SK-N-SH (cell line): ENCODE measurements around the gene TRABD2A. TPM values are rescaled to one million over a fixed set of nuclear protein-coding genes. Genes with fewer than 3 reads are reported as not detected.
"Not testable (repeated sequence)": the region's sequence is repeated elsewhere in the genome, so short reads cannot be mapped to it uniquely, and the experiment has no call there.

Experiments used
- CTCF ChIA-PET: fragments of 300-600, 350-600 bp; formaldehyde crosslinking; extraction: SDS; loops from one replicate; lab custom pipeline; 2021; lab: Yijun Ruan, JAX
- POLR2A ChIA-PET: fragments of 350-600 bp; sonication (Branson Sonifier 250); formaldehyde crosslinking; extraction: SDS; loops from one replicate; lab custom pipeline; 2020; ENCODE audit warnings: antibody characterized with exemption, inconsistent platforms; lab: Yijun Ruan, JAX
- DNase-seq: peaks from one replicate; pipeline ENCODE4 v3.0.0; 2012
- H2AFZ ChIP-seq: fragments of 200-600 bp; sonication (generic); 2 replicates; pipeline ENCODE4 v1.8.1; 2016; ENCODE audit warnings: antibody characterized with exemption, mild to moderate bottlenecking, low read depth
- H3F3A ChIP-seq: fragments of 200-600 bp; sonication (generic); replicated peaks from 2 replicates; pipeline ENCODE3; 2016; ENCODE audit warnings: antibody characterized with exemption, mild to moderate bottlenecking; ENCODE audit not compliant: insufficient read depth
- H3K27ac ChIP-seq, 2 experiments: fragments of 200-500 bp in 1 of 2; fragments of 200-600 bp in 1 of 2; sonication (Bioruptor generic) in 1 of 2; sonication (generic), shearing (Covaris generic) in 1 of 2; 2 replicates each; pipeline versions ENCODE4 v1.5.1 to v1.6.1; 2014 to 2016; ENCODE audit warnings: low read depth in 2 of 2, inconsistent platforms in 1 of 2, low read length in 1 of 2, mild to moderate bottlenecking in 1 of 2, mixed read lengths in 1 of 2
- H3K27me3 ChIP-seq: fragments of 200-600 bp; sonication (generic), shearing (Covaris generic); 2 replicates; pipeline ENCODE4 v1.6.1; 2016; ENCODE audit warnings: mixed run types; ENCODE audit not compliant: insufficient read depth
- H3K36me3 ChIP-seq, 2 experiments: fragments of 200-500 bp in 1 of 2; fragments of 200-600 bp in 1 of 2; sonication (Bioruptor generic) in 1 of 2; sonication (generic) in 1 of 2; replicated peaks in 1 of 2; 2 replicates each; pipeline versions ENCODE3 to v1.5.1; 2014 to 2016; ENCODE audit warnings: low read length in 1 of 2, mild to moderate bottlenecking in 1 of 2; ENCODE audit not compliant: insufficient read depth in 2 of 2, control insufficient read depth in 1 of 2
- H3K4me1 ChIP-seq, 2 experiments: fragments of 200-500 bp in 1 of 2; fragments of 200-600 bp in 1 of 2; sonication (Bioruptor generic) in 1 of 2; sonication (generic), shearing (Covaris generic) in 1 of 2; 2 replicates each; pipeline versions ENCODE4 v1.5.1 to v1.6.1; 2014 to 2016; ENCODE audit warnings: low read depth in 1 of 2, low read length in 1 of 2, mixed run types in 1 of 2; ENCODE audit not compliant: insufficient read depth in 2 of 2, control insufficient read depth in 1 of 2
- H3K4me2 ChIP-seq: fragments of 200-600 bp; sonication (generic), shearing (Covaris generic); 2 replicates; pipeline ENCODE4 v1.6.1; 2017; ENCODE audit warnings: mixed run types
- H3K4me3 ChIP-seq, 2 experiments: fragments of 200-500 bp in 1 of 2; fragments of 200-600 bp in 1 of 2; sonication (Bioruptor generic) in 1 of 2; sonication (generic), shearing (Covaris generic) in 1 of 2; 2 replicates each; pipeline versions ENCODE4 v1.5.1 to v1.8.1; 2014 to 2016; ENCODE audit warnings: low read depth in 2 of 2, inconsistent platforms in 1 of 2, low read length in 1 of 2, mild to moderate bottlenecking in 1 of 2, mixed read lengths in 1 of 2, moderate library complexity in 1 of 2
- H3K79me2 ChIP-seq: fragments of 200-600 bp; sonication (generic); 2 replicates; pipeline ENCODE4 v1.8.1; 2017; ENCODE audit warnings: mild to moderate bottlenecking; ENCODE audit not compliant: insufficient read depth
- H3K9ac ChIP-seq: fragments of 200-600 bp; sonication (generic); 2 replicates; pipeline ENCODE4 v1.6.1; 2017; ENCODE audit warnings: mixed run types
- H3K9me2 ChIP-seq: fragments of 200-600 bp; sonication (generic); 2 replicates; pipeline ENCODE4 v1.6.1; 2017; ENCODE audit warnings: mixed run types
- H3K9me3 ChIP-seq: fragments of 200-600 bp; sonication (generic); 2 replicates; pipeline ENCODE4 v1.6.1; 2017; ENCODE audit warnings: mixed run types, mild to moderate bottlenecking, moderate library complexity
- H4K20me1 ChIP-seq: fragments of 200-600 bp; sonication (generic); 2 replicates; pipeline ENCODE4 v1.6.1; 2017; ENCODE audit warnings: mild to moderate bottlenecking, mixed run types; ENCODE audit not compliant: insufficient read depth
- ELF1 ChIP-seq: IDR thresholded peaks from 2 replicates; pipeline ENCODE4 v1.4.0; 2012
- FOSL2 ChIP-seq: IDR thresholded peaks from 2 replicates; pipeline ENCODE4 v1.4.0; 2012; ENCODE audit warnings: low read depth, mild to moderate bottlenecking, moderate library complexity, borderline replicate concordance
- FOXJ3 ChIP-seq: sonication (generic); formaldehyde crosslinking; IDR thresholded peaks from 2 replicates; pipeline ENCODE4 v1.5.1; 2020; ENCODE audit warnings: mild to moderate bottlenecking, missing genetic modification reagents
- FOXM1 ChIP-seq: IDR thresholded peaks from 2 replicates; pipeline ENCODE4 v1.4.0; 2012; ENCODE audit warnings: low read depth, mild to moderate bottlenecking
- RAD21 ChIP-seq: IDR thresholded peaks from 2 replicates; pipeline ENCODE4 v1.6.1; 2012; ENCODE audit warnings: mild to moderate bottlenecking, low read length
- RFX5 ChIP-seq: IDR thresholded peaks from 2 replicates; pipeline ENCODE4 v1.6.1; 2012; ENCODE audit warnings: mild to moderate bottlenecking, improper control_type of control experiment, low read length
- SIN3A ChIP-seq: IDR thresholded peaks from 2 replicates; pipeline ENCODE4 v1.6.1; 2012; ENCODE audit warnings: low read depth, mild to moderate bottlenecking, low read length, moderate library complexity, borderline replicate concordance
- SMC3 ChIP-seq: IDR thresholded peaks from 2 replicates; pipeline ENCODE4 v1.6.1; 2012; ENCODE audit warnings: low read depth, low read length, improper control_type of control experiment
- TAF1 ChIP-seq: IDR thresholded peaks from 2 replicates; pipeline ENCODE4 v1.6.1; 2012; ENCODE audit warnings: low read depth, mild to moderate bottlenecking, low read length, moderate library complexity, borderline replicate concordance
- TCF12 ChIP-seq: IDR thresholded peaks from 2 replicates; pipeline ENCODE4 v1.4.0; 2012
- WGBS: methylation state at CpG from one replicate; pipeline ENCODE4 v1.1.6; 2017; ENCODE audit warnings: low lambda C conversion rate; 5-methylcytosine and 5-hydroxymethylcytosine counted together
- polyA plus RNA-seq, 3 experiments: library from polyadenylated mRNA; depleted of rRNA; stranded (reverse); fragments of >200 nt; gene quantifications; 2 replicates each; pipeline ENCODE4 v1.2.3, GENCODE V29; 2012
- TF ChIP-seq, protein P1 (sequence below): IDR thresholded peaks from 2 replicates; pipeline ENCODE4 v1.4.0; 2012; ENCODE audit warnings: low read depth, borderline replicate concordance
- TF ChIP-seq, protein P2 (sequence below): IDR thresholded peaks from 2 replicates; pipeline ENCODE4 v1.6.1; 2012; ENCODE audit warnings: mild to moderate bottlenecking, low read depth, low read length, moderate library complexity

TRABD2A gene
- polyA plus RNA-seq, 1 of the 3 experiments (the other 2 are of a cell fraction) = 3.0 TPM

DNA sequence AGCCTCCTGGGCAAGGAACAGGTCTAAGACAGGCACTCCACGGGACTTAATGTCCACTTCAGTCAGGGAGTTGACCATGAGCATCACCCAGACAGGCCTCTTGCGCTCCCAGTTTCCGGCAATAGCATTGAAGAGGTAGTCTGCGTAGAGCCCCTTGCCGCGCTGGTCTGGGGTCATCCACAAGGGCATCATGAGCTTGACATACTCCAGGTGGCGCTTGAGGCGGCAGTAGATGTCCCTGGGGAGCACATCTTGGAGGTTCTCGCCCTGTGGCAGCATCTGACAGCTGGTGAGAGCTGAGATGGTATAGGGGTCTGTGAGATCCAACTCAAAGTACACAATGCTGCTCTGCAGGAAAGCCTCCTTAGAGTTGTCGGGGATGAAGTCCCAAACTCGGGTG lies 10.6 kb downstream of the TRABD2A start:
- no peak for TF ChIP-seq SMC3
- TF ChIP-seq FOXM1 = no peak
- TF ChIP-seq SIN3A = no peak
- no peak for TF ChIP-seq RFX5
- TF ChIP-seq, protein P1, sequence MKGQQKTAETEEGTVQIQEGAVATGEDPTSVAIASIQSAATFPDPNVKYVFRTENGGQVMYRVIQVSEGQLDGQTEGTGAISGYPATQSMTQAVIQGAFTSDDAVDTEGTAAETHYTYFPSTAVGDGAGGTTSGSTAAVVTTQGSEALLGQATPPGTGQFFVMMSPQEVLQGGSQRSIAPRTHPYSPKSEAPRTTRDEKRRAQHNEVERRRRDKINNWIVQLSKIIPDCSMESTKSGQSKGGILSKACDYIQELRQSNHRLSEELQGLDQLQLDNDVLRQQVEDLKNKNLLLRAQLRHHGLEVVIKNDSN = no peak
- no peak for TF ChIP-seq TAF1
- no peak for TF ChIP-seq FOSL2
- TF ChIP-seq, protein P2, sequence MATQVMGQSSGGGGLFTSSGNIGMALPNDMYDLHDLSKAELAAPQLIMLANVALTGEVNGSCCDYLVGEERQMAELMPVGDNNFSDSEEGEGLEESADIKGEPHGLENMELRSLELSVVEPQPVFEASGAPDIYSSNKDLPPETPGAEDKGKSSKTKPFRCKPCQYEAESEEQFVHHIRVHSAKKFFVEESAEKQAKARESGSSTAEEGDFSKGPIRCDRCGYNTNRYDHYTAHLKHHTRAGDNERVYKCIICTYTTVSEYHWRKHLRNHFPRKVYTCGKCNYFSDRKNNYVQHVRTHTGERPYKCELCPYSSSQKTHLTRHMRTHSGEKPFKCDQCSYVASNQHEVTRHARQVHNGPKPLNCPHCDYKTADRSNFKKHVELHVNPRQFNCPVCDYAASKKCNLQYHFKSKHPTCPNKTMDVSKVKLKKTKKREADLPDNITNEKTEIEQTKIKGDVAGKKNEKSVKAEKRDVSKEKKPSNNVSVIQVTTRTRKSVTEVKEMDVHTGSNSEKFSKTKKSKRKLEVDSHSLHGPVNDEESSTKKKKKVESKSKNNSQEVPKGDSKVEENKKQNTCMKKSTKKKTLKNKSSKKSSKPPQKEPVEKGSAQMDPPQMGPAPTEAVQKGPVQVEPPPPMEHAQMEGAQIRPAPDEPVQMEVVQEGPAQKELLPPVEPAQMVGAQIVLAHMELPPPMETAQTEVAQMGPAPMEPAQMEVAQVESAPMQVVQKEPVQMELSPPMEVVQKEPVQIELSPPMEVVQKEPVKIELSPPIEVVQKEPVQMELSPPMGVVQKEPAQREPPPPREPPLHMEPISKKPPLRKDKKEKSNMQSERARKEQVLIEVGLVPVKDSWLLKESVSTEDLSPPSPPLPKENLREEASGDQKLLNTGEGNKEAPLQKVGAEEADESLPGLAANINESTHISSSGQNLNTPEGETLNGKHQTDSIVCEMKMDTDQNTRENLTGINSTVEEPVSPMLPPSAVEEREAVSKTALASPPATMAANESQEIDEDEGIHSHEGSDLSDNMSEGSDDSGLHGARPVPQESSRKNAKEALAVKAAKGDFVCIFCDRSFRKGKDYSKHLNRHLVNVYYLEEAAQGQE = no peak
- TF ChIP-seq TCF12 = no peak
- TF ChIP-seq ELF1 = no peak
- TF ChIP-seq RAD21 = no peak
- TF ChIP-seq FOXJ3 = no peak
- TF ChIP-seq, all 33 proteins: peak for 0
- Histone ChIP-seq H3K4me3 (no peak overlapping the region), H2AFZ (no peak overlapping the region), H3K4me2 (no peak overlapping the region), H3K9ac (no peak overlapping the region), H3K9me3 (no peaks in the 10 kb centered on the region), H4K20me1 (no peaks in the 10 kb centered on the region), H3K27me3 (peaks cover 14% of the 10 kb centered on the region; the same call in 1 of the 2 replicates), H3K36me3 (no peaks in the 10 kb centered on the region), H3F3A (no peaks in the 10 kb centered on the region), H3K9me2 (no peaks in the 10 kb centered on the region), H3K4me1 (no peaks in the 10 kb centered on the region), H3K79me2 (no peaks in the 10 kb centered on the region), H3K27ac (no peak overlapping the region)
- DNase-seq = no peak
- WGBS = 24% methylated on average over 10 of the region's 11 CpGs
- ChIA-PET POLR2A (no interaction called here), CTCF (interaction anchor here (1.2 to 1.6 kb wide), 2 partner anchors 10 to 12 kb away, joined by 3 to 7 read pairs; partner anchors contain the start of gene TRABD2A)

DNA sequence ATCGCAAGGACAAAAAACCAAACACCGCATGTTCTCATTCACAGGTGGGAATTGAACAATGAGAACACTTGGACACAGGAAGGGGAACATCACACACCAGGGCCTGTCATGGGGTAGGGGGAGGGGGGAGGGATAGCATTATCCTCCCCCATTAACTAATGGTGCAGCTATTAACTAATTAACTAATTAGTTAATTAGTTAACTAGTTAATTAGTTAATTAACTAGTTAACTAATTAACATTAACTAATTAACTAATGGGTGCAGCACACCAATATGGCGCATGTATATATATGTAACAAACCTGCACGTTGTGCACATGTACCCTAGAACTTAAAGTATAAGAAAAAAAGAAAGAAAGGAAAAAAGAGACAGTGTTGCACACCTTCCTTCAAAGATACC lies 12.6 kb downstream of the TRABD2A start:
- WGBS = 43% methylated on average over 4 of the region's 4 CpGs
- H3K36me3 ChIP-seq, H3F3A ChIP-seq, DNase-seq, H4K20me1 ChIP-seq, H3K79me2 ChIP-seq, H3K9me3 ChIP-seq, POLR2A ChIA-PET, H3K4me3 ChIP-seq, H3K27ac ChIP-seq, H3K4me1 ChIP-seq, H3K4me2 ChIP-seq, H2AFZ ChIP-seq, H3K9me2 ChIP-seq, H3K9ac ChIP-seq, CTCF ChIA-PET: not testable (repeated sequence)
- peaks cover 14% of the 10 kb centered on the region; the same call in 1 of the 2 replicates for H3K27me3 ChIP-seq
